HCT116 (cell line): ENCODE data around the gene TYW1B.
"Not testable (repeated sequence)": the region's sequence is repeated elsewhere in the genome, so short reads cannot be mapped to it uniquely, and the experiment has no call there.

Experiments
- CEBPB ChIP-seq: IDR thresholded peaks from 2 replicates; pipeline ENCODE4 v1.6.1; 2012; ENCODE audit warnings: low read depth
- EZH2phosphoT487 ChIP-seq: fragments of 200-600 bp; IDR thresholded peaks from 2 replicates; pipeline ENCODE4 v1.6.1; 2018; ENCODE audit warnings: antibody characterized with exemption, borderline replicate concordance
- FOSL1 ChIP-seq: IDR thresholded peaks from 2 replicates; pipeline ENCODE4 v1.6.1; 2012; ENCODE audit warnings: low read depth
- POLR2A ChIP-seq: IDR thresholded peaks from 2 replicates; pipeline ENCODE4 v1.7.0; 2011; ENCODE audit warnings: borderline replicate concordance; ENCODE audit not compliant: insufficient read depth, insufficient read length; ENCODE audit errors: extremely low read depth
- SIN3A ChIP-seq: IDR thresholded peaks from 2 replicates; pipeline ENCODE4 v1.6.1; 2012; ENCODE audit warnings: low read depth
- SP1 ChIP-seq: IDR thresholded peaks from 2 replicates; pipeline ENCODE4 v1.6.1; 2012; ENCODE audit warnings: low read depth
- YY1 ChIP-seq: IDR thresholded peaks from 2 replicates; pipeline ENCODE4 v1.6.1; 2011; ENCODE audit warnings: low read length, low read depth, moderate library complexity, mild to moderate bottlenecking; ENCODE audit not compliant: insufficient replicate concordance; ENCODE audit errors: extremely low read depth
- TF ChIP-seq, protein P1 (sequence below), 3 experiments: fragments of 200-600 bp in 1 of 3; sonication (generic) in 1 of 3; IDR thresholded peaks in 2 of 3; conservative IDR thresholded peaks in 1 of 3; 2 replicates each; pipeline ENCODE4 v1.5.1; 2012 to 2017; ENCODE audit warnings: low read depth in 2 of 3, low read length in 2 of 3, antibody characterized with exemption in 1 of 3, borderline replicate concordance in 1 of 3, control low read depth in 1 of 3, mild to moderate bottlenecking in 1 of 3, mixed read lengths in 1 of 3, mixed run types in 1 of 3, moderate library complexity in 1 of 3; ENCODE audit not compliant: insufficient read depth in 1 of 3
- TF ChIP-seq, protein P2 (sequence below): IDR thresholded peaks from 2 replicates; pipeline ENCODE4 v1.6.1; 2012; ENCODE audit warnings: low read depth

- TF ChIP-seq, protein P1, sequence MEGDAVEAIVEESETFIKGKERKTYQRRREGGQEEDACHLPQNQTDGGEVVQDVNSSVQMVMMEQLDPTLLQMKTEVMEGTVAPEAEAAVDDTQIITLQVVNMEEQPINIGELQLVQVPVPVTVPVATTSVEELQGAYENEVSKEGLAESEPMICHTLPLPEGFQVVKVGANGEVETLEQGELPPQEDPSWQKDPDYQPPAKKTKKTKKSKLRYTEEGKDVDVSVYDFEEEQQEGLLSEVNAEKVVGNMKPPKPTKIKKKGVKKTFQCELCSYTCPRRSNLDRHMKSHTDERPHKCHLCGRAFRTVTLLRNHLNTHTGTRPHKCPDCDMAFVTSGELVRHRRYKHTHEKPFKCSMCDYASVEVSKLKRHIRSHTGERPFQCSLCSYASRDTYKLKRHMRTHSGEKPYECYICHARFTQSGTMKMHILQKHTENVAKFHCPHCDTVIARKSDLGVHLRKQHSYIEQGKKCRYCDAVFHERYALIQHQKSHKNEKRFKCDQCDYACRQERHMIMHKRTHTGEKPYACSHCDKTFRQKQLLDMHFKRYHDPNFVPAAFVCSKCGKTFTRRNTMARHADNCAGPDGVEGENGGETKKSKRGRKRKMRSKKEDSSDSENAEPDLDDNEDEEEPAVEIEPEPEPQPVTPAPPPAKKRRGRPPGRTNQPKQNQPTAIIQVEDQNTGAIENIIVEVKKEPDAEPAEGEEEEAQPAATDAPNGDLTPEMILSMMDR (IDR thresholded peaks at IDR 0.05 in 2 of 3, conservative IDR thresholded peaks at IDR 0.05 in 1 of 3; ENCODE audit: borderline replicate concordance in 1 of 3, insufficient read depth in 1 of 3, low read depth in 2 of 3, low read length in 2 of 3): not testable (repeated sequence)
- TF ChIP-seq POLR2A, SIN3A, CEBPB, FOSL1, SP1, YY1, EZH2phosphoT487: not testable (repeated sequence)
- TF ChIP-seq, protein P2, sequence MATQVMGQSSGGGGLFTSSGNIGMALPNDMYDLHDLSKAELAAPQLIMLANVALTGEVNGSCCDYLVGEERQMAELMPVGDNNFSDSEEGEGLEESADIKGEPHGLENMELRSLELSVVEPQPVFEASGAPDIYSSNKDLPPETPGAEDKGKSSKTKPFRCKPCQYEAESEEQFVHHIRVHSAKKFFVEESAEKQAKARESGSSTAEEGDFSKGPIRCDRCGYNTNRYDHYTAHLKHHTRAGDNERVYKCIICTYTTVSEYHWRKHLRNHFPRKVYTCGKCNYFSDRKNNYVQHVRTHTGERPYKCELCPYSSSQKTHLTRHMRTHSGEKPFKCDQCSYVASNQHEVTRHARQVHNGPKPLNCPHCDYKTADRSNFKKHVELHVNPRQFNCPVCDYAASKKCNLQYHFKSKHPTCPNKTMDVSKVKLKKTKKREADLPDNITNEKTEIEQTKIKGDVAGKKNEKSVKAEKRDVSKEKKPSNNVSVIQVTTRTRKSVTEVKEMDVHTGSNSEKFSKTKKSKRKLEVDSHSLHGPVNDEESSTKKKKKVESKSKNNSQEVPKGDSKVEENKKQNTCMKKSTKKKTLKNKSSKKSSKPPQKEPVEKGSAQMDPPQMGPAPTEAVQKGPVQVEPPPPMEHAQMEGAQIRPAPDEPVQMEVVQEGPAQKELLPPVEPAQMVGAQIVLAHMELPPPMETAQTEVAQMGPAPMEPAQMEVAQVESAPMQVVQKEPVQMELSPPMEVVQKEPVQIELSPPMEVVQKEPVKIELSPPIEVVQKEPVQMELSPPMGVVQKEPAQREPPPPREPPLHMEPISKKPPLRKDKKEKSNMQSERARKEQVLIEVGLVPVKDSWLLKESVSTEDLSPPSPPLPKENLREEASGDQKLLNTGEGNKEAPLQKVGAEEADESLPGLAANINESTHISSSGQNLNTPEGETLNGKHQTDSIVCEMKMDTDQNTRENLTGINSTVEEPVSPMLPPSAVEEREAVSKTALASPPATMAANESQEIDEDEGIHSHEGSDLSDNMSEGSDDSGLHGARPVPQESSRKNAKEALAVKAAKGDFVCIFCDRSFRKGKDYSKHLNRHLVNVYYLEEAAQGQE: not testable (repeated sequence)
Observed at GRCh38 chr7:72708371-72709050, 119.5 kb downstream of the TYW1B start.
